CD4-positive, alpha-beta T cell treated with Interleukin-2 at 100 ng/mL for 4 hours (primary cell): ENCODE measurements around the gene LFNG.

Experiments
- DNase-seq: peaks from one replicate; pipeline ENCODE4 v3.0.0-alpha.2; 2020; ENCODE audit warnings: low spot score

The LFNG gene

DNA sequence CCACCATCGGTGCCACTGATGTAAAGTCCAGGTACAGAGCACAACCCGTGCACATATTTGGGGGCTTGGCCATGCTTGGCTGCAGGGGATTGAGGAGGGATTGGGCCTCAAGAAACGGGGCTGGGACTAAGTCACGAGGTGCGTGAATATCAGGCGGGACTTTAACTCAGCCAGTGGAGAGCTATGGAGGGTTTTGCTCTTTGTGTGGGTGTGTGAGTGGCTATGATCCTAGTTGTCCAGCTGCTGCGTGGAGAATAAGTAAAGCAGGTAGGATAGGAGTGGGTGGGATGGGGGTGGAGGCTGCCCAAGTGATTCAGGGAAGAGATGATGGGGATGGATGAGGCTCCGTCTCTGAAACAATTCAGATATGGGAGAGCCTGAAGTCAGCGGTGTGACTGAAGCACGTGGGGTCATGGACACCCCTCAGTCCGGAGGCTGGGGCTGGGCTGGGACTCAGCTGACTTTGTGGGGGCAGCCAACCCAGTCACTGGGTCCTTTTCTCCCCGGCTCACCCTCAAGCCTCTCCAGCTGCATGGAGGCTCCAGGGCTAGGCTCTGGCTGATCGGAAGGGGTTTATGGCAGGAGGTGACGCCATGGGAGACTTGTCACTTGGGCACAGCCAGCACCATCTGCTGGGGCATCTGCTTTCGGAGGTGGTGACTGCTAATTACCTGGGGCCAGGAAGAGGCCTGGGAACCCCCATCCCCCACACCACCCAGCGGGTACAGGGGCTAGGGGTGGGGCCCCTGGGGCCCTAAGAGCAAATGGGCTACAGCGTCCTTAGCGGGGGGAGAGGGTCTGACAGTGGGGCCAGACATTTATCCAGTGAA lies 1.7 kb upstream of the LFNG start:
- no peak for DNase-seq

DNA sequence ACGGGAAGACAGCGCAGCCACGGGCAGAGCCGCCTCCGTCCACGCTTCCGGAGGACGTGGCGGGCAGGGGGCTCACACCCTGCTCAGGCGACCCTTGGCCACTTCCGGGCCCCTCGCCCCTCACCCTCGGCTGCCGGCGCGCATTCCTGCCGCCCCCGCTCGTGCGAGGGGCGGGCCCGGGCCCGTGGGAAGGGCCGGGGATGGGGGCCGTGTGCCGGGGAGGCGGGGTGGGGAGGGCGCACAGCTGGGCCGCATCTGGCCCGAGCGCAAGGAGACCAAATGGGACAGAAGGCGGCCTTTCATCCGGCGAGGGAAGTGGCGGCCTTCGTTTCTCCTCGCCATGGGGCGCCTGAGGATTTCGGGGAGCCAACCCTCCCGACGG lies 846 bp upstream of the LFNG start:
- no peak for DNase-seq

DNA sequence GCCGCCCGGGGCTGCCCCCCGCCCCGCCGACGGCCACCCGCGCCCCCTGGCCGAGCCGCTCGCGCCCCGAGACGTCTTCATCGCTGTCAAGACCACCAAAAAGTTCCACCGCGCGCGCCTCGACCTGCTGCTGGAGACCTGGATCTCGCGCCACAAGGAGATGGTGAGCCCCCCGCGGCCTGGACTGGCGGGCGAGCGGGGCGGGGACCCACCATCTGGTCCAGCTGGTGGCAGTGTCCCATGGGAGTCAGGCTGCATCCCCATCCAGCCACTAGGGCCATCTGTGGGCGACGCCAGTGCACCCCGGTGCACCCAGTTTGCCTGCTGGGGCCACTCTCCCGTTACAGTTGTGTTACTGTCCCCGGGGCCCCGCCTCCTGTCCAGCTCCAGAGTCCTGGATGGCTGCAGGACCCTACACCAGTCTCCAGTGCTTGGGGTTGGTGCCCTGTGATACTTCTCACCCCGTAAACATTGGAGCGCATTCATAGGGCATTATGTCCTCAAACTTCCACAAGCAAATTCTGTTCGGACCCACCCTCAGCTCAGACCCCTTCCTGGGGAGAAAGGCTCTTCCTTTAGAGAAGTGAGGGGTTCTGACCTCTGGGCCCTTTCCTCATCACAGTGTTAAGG lies 672 bp downstream of the LFNG start:
- no peak for DNase-seq

DNA sequence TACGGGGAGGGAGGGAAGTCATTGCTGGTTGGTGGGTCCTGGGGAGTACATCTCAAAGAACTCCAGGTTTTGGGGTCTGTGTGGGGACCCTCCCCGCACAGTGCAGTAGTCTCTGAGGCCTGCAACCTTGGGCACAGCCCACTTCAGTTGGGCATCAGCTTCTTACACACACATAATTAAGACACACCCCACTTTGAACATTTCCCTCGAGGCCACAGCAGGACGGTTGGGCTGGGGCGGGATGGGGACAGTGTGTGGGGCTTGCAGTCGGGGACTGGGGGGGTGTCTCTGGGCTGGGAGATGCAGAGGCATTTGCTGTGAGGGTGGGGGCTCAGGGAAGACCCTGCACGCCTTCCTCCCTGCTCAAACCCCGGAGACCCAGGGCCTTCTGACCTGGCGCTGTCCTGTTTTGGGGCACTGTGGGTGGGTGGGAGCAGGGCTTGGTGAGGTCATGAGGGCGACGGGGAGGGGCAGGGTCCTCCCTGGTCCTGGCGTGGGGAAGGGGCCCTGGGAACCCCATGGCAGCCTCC lies 1.3 kb downstream of the LFNG start:
- DNase-seq = no peak

DNA sequence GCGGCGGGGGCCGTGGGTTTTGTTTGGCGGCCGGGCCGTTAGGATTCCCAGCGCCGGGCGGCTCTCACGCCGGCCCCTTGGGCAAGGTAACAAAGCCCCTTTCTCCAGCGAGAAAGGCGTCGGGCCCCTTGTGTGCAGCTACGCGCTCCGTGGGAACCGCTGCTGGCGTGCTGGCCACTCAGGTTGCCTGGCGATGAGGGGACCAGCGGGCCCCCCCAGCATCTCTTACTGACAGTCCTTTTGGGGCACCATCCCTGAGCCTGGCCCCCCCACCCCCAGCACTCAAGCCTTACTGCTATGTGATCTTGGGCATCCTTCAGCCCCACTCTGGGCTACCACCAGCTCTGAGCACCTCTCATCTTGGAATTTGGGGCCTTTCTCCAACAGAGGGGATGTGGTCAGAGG lies 1.8 kb downstream of the LFNG start:
- no peak for DNase-seq

DNA sequence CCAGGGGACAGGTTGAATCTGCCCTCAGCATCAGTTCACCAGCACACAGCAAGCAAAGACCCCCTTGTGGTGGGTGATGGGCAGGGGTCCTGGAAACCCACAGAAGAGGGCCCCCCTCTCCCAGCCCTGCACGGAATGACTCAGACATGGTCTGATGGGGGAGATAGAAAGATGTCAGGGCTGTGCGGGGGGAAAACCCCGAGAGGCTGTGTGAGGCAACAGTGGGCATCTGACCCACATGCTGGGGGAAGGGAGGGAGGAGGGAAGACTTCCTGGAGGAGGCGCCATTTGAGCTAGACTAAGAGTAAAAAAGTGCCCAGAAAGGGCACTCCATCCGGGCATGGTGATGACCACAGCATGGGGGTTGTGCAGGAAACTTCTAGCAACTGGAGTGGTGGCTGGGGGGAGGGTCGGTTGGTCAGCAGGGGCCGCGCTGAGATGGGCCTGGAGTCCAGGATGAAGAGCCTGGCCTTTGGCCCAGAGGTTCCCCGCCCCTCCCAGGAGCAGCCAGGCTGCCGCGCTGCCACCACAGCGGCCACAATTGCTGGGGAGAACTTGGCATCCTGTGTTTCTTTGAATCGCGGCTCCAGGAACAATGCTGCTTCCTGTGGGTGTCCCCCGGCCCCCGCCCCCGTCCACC lies 2.5 kb downstream of the LFNG start:
- DNase-seq = peak; percentile 89

DNA sequence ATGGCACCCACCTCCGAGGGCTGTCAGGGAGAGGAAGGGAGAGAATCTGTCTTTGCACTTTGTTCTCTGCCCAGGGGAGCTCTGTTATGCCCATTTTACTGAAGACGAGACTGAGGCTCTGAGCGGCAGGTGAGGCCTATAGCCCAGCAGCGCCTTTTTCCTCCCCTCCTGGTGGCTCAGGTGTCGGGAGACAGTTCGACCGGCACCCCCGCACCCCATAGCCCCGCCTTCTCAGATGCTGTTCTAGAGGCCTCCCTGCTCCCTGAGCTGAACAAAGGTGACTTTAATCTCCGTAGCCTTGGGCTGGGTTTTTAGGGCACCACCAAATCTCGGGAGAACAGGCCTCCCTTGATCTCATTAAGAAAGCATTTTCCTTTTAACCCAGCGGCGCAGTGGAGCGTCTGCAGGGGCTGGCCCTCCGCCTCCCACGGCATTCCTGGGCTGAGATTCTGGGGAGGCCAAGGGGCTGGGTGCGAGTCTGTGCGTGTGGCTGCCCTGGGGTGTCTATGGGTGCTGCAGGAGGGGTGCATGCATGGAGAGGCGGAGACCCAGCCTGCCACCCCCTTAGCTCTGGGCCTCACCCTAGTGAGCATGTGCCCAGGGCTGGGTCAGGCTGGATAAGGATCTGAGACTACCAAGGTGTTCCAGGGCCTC lies 3.3 kb downstream of the LFNG start:
- peak; percentile 29 for DNase-seq

DNA sequence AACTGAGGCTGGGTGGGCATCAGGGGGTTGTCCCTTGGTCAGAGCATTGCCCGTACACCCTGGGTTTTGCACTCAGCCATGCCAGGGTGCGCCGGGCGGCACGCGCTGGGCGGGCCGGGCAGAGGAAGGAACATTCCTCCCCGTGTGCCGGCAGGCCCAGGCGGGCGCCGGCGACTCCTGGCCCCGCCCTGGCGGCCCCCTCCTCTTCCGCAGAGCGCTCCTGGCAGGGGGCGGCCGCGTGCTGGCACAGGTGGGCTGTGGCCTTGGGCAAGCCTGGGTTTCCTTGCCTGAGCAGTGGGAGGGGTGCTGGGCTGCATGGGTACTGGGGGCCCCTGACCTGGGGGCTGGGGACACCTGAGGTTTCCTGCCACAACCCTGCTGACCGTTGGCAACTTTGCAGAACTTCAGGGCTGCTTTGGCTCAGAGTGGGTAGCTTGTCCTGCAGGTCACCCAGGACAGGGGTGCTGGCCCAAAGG lies 3.9 kb downstream of the LFNG start:
- DNase-seq = no peak

DNA sequence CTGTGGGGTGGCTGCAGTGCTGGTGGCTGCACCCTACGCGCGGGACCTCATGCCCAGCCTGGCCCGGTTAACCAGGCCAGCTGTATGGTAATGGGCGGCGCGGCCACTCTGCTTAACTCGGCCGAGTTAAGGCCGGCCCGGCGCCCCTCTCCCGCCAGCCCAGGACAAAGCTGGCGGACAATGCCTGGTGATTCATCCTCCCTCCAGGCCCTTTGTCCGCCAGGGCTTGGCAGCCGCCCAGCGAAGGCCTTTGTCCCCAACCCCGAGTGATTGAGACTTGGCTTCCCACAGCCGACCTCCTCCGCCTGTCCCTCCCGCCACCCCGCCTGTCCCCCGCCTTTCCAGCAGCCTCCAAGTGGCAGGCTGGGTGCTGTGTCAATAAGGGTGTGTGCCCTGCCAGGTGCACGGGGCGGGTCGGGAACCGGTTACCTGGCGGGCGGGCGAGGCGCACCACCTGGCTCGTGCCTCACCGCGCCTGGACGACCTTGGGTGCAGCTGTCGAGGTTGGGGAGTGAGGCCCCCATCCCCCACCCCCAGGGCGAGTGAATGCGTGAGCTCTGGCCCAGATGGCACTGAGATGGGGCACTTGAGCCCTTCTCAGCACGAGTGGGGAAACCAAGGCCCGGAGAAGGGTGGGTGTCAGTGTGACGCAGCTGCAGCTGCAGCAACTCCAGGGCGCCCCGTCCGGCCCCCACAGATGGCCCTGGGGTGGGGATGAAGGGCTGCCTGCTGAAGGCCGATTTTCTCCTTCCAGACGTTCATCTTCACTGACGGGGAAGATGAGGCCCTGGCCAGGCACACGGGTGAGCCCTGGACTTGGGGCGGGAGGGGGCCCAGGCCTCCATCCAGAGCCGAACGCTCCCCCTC lies 4.6 kb downstream of the LFNG start:
- DNase-seq = no peak

DNA sequence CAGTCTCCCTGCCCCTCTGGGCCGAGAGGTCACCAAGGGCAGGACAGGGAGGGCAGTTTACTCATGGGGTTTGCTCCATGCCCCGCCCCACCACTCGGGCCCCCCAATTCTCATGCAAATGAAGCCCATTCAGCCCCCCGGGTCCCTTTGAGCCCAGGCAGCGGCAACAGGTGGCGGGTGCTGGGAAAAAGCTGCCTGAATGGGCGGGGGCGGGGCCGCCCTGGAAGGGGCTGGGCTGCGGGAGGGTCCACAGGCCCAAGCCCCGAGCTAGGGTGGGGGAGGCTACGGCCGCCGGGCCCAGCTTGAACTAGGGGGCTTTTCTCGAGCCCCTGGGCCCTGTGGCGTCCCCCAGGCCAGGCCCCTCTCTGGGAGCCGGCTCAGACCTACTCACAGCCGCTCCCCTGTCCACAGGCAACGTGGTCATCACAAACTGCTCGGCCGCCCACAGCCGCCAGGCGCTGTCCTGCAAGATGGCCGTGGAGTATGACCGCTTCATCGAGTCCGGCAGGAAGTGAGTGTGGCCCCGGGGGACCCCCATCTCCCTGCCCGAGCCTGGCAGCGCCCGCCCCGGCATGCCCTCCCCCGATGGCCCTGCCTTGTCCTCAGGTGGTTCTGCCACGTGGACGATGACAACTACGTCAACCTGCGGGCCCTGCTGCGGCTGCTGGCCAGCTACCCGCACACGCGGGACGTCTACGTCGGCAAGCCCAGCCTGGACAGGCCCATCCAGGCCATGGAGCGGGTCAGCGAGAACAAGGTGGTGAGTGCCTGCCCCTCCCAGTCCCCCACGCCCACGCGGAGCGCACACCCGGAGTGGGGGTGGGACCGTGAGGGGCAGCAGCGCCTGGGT lies 5.5 kb downstream of the LFNG start:
- no peak for DNase-seq

DNA sequence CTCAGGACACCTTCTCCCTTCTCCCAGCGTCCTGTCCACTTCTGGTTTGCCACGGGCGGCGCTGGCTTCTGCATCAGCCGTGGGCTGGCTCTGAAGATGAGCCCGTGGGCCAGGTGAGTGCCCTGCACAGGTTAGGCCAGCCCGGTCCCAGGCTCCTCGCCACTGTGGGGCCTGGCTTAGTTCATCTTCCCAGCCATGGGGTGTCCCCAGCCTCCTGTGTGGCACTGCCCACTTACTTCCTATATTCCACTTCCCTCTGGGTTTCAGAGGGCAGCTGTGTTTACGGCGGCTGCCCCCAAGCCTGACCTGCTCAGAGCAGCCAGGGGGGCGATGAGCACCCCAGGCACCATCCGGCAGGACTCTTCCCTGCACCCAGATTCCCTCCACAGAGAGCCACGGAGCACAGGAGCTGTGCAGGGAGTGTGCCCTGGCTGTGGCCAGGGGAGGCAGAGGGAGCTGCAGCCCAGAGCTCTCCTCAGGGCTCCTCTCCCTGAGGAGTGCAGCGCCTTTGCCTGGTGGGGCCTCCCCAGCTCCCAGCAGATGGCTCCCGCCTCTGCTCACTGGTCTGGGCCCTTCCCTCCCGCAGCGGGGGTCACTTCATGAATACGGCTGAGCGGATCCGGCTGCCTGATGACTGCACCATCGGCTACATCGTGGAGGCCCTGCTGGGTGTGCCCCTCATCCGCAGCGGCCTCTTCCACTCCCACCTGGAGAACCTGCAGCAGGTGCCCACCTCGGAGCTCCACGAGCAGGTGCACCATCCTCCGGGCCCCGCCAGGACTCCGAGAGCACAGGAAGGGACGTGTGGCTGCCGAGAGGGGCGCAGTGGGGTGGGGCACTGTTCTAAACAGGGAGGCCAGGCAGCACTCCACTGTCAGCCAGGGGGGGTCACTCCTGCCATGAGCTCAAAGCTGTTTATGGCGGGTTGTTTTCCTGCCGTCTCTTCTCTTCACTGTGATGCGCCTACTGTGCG lies 6.4 kb downstream of the LFNG start:
- no peak for DNase-seq

DNA sequence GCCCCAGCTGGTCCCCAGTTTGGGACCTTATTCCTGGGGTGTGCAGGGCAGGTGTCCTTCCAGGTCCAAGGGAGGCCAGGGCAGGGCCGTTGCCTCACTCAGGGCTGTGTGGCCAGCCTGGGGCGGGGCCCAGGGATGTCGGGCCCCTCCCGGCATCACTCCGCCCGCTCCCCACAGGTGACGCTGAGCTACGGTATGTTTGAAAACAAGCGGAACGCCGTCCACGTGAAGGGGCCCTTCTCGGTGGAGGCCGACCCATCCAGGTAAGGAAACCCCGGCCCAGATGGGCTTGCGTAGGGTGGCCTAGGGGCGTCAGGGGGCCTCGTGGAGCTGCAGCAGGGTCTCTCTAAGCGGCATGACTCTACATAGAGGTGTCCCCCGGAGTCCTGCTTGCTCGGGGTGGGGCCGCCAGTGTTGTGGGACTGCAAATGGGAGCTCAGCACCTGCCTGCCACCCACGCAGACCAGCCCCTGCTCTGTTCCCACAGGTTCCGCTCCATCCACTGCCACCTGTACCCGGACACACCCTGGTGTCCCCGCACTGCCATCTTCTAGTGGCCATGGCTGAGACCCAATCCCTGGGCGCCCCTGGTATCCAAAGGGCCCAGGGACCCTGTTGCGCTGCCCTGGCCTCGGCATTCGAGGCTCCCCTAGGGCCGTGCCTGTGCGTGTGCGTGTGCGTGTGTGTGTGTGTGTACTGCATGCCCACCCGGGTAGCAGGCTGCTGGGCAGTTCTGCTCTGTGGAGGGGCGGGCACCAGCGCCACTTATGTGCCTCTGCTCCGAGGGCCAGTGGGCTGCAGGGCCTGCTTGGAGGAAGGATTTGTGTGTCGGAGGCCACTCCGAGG lies 7.3 kb downstream of the LFNG start:
- DNase-seq = no peak

DNA sequence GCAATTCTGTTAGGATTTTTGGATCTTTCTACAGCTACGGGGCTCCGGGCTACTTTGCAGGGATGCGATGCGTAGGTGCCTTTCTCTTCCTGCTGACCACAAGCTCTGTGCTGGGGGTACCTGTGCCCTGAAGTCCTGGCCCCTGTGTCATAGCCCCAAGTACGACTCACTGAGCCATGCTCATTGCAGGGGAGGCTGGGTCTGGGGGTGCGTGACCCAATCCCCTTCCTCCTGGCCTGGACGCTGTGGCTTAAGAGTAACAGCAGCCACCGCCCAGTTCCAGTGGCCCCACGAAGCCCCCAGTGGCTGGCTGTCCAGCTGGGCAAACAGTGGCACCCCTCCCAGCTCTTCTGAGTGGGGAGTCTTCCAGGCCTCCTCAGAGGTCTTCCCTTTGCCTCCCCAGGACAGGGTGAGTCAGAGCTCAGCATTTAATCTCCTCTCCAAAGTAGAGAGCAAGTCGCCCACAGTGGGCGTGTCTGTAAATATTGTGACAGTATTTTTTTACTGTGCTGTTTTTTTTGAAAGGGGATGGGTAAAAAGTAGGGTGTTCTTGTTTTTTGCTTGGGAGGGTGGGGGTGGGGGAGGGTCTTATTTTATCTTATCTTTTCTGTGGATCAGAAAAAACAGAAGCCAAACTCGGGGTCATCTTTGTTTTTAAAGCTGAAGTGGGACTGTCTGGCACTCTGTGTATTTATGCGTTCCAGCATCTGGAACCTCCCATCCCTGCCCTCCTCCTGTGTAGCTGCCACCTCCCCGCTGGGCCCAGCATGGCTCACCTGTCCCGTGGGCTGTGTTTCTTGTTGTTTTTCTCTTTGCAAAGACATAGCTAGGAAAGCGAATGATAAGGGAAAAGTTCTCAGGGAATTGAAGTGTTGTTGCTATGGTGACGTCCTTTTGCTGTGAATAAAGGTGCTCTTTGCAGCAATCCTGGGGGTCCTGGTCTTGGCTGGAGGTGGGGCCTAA lies 8.2 kb downstream of the LFNG start:
- peak; percentile 80 for DNase-seq

DNA sequence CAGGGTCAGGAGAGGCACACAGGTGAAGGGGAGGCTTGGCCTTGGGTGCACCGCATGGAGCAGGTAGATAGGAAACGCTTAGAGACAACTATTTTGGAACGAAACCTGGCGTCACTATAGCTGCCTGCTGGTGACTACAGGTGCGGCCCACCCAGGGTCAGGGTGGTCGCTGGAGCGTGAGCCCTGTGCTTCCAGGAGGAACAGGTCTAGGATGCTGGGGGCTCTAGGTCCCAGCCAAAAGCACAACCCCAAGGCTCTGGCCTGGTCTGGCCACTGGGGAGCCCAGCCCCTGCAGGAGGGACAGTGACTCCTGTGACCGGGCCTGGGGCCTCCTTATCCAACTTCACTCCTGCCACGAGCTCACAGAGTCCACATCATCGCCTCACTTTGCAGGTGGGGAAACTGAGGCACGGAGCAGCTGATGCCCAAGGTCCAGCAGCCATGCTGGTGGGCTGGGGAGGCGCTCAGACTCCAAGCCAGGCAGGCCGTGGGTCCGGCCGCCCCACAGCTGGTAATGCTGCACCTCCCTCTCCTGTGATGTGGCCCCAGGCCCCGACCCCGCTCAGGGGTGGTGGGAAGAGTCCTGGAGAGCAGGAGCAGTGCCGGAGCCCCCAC lies 9.0 kb downstream of the LFNG start:
- no peak for DNase-seq

DNA sequence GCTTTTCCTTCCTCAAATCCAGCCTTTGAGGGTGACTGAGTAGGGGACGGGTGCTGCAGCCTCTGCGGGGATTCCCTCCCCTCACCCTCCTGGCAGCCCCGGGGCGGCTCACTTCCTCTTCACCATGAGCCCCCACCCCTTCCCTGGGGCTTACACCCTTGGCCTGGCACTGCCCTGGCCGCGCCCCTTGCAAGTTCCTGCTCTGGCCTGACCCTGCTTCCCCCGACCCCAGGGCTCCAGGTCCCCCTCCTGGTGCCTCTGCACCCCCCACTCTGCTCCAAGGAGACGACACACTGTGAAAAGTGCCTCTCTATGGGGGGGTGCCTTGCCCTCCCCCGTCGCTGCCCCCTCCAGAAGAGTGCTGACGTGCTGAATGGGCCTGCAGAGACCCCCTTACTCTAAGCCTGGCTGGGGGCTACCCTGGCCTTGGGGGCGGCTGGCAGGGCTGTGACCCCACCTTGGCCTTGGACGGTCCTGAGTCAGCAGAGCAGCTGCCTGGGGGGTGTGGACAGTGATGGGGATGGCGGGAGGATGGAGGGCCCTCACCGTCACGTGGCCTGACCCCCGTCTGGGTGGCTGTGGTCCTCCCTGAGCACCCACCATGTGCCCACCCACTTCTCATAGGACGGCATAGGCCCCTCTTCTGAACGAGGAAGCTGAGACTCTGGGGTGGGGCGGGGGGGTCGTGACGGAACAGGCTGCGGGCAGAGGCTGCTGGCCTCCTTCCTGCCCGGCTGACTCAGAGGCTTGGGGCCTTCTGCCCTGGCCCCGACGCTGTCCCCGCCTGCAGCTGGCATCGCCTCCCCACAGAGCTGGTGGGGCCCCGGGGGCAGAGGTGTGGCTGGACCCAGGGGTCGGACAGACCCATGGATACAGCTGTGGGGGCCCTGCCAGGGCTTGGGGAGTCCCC lies 9.8 kb downstream of the LFNG start:
- peak; percentile 70 for DNase-seq
